Heart right ventricle (tissue), 16 donors: ENCODE data around the gene PKIB. TPM values are rescaled to one million over a fixed set of nuclear protein-coding genes. Genes with fewer than 3 reads are reported as not detected.

Experiments used
- ATAC-seq, 8 donors: fragments of 200-7000 bp; cut with Tn5 transposase; one replicate each; pipeline ENCODE4 v1.9.1; 2020; ENCODE audit warnings: mild to moderate bottlenecking in 8 of 8, moderate library complexity in 8 of 8, moderate number of reproducible peaks in 1 of 8
- DNase-seq, 2 donors: peaks; one replicate each; pipeline ENCODE4 v3.0.0-alpha.2; 2020
- H3K27ac ChIP-seq, 10 donors: fragments of 200-600 bp; sonication (generic) in 2 of 10; one replicate each; pipeline versions ENCODE4 v1.5.0 to v1.8.0; 2020 to 2022; ENCODE audit warnings: mild to moderate bottlenecking in 3 of 10
- H3K27me3 ChIP-seq, 7 donors: fragments of 200-600 bp; one replicate each; pipeline ENCODE4 v1.8.0; 2021 to 2022; ENCODE audit warnings: mild to moderate bottlenecking in 2 of 7
- H3K36me3 ChIP-seq, 9 donors: fragments of 200-600 bp; sonication (generic) in 1 of 9; one replicate each; pipeline versions ENCODE4 v1.5.0 to v1.8.0; 2020 to 2022; ENCODE audit warnings: mild to moderate bottlenecking in 2 of 9
- H3K4me1 ChIP-seq, 9 donors: fragments of 200-600 bp; sonication (generic) in 1 of 9; one replicate each; pipeline versions ENCODE4 v1.5.0 to v1.8.0; 2020 to 2022; ENCODE audit warnings: mild to moderate bottlenecking in 4 of 9
- H3K4me3 ChIP-seq, 10 donors: fragments of 200-600 bp; sonication (generic) in 2 of 10; one replicate each; pipeline versions ENCODE4 v1.5.0 to v1.8.0; 2020 to 2022; ENCODE audit warnings: mild to moderate bottlenecking in 7 of 10, moderate library complexity in 2 of 10
- H3K9me3 ChIP-seq, 11 donors: fragments of 200-600 bp in 10 of 11; sonication (generic) in 2 of 11; one replicate each; pipeline versions ENCODE4 v1.5.0 to v1.8.0; 2013 to 2022; ENCODE audit warnings: mild to moderate bottlenecking in 2 of 11, control low read depth in 1 of 11, moderate library complexity in 1 of 11
- WGBS, 2 donors: extraction: QIAGEN DNeasy Blood & Tissue Kit; methylation state at CpG; one replicate each; pipeline ENCODE4 v1.1.7; 2013; ENCODE audit warnings: inconsistent platforms in 1 of 2; 5-methylcytosine and 5-hydroxymethylcytosine counted together
- intact Hi-C, 10 donors: fragments of 100-400 bp; cut with DNase I; formaldehyde crosslinking; loops; one replicate each; pipeline versions ENCODE4 v1.11.1 to v1.14.2; 2022
- long read RNA-seq, 3 donors: library from polyadenylated mRNA; unstranded; transcript quantifications; one replicate each; pipeline ENCODE4 v2.0.0, GENCODE V29; 2020 to 2021
- polyA plus RNA-seq, 2 donors: library from polyadenylated mRNA; stranded (reverse); fragments of 200-250 nt; gene quantifications; one replicate each; pipeline ENCODE4 v1.2.3, GENCODE V29; 2013
- total RNA-seq, 10 donors: library from RNA; stranded (reverse); fragmentation: NEBNext Ultra II Directional in 3 of 10; extraction: Animal tissue kit (Norgen Biotek cat#: 25700) in 3 of 10; gene quantifications; one replicate each; pipeline versions ENCODE4 v1.2.1 to v1.2.4, GENCODE V29; 2021 to 2023
- TF ChIP-seq, protein P1 (sequence below), 9 donors: fragments of 200-600 bp; sonication (generic) in 2 of 9; IDR thresholded peaks; one replicate each; pipeline versions ENCODE4 v1.5.0 to v1.8.0; 2021 to 2022; ENCODE audit warnings: antibody characterized with exemption in 9 of 9, mild to moderate bottlenecking in 5 of 9, moderate library complexity in 1 of 9
- donor health status: Arrhythmogenic right ventricular cardiomyopathy.
- donor health status: ischemic (EF 13 %, LVEDD 7.1; RV severe dilation, severe dysfunction).
- donor health status: healthy with polysubstance abuse.
- donor health status: DM: no; HTN: yes; CAD: no.
- donor health status: DM: no; HTN: no; CAD: no.
- donor health status: ischemic (EF 25% LVEDD 6.9; RV normal size, moderate dysfunction).
- donor health status: ischemic (EF 25% LVEDD 5.7; RV mildly dilated, moderate dysfunction).
- donor health status: healthy.
- donor health status: DM: yes; HTN: yes; CAD: no.
- donor health status: Ischemic cardiomyopathy.
- donor health status: ischemic (EF 35%, LVEDD 5.7; RV mildly dilated, moderate dysfunction).
- donor health status: nonischemic (EF 11% LVEDD 7.7; RV severe dilation, severe dysfunction).
- donor health status: DM: yes; HTN: yes; CAD: no.
- donor health status: PGD.
- donor health status: ischemic (EF 29% LVEDD 5.4; RV normal size, mild dysfunction).
- donor health status: nonischemic (EF 23%, LVEDD 6.1; RV moderate dilation, normal function).

Gene PKIB, protein sequence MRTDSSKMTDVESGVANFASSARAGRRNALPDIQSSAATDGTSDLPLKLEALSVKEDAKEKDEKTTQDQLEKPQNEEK
- total RNA-seq (under 1 TPM in 7 of 10 donors, not detected in 3; 0.26 to 0.96 (median 0.39) TPM), polyA plus RNA-seq (under 1 TPM in 1 of 2 donors, not detected in 1; 0.33 TPM)
- long read RNA-seq, donor 1, result 0 reads
- long read RNA-seq, donor 2, result 0 reads
- long read RNA-seq, donor 3, result 0 reads

DNA sequence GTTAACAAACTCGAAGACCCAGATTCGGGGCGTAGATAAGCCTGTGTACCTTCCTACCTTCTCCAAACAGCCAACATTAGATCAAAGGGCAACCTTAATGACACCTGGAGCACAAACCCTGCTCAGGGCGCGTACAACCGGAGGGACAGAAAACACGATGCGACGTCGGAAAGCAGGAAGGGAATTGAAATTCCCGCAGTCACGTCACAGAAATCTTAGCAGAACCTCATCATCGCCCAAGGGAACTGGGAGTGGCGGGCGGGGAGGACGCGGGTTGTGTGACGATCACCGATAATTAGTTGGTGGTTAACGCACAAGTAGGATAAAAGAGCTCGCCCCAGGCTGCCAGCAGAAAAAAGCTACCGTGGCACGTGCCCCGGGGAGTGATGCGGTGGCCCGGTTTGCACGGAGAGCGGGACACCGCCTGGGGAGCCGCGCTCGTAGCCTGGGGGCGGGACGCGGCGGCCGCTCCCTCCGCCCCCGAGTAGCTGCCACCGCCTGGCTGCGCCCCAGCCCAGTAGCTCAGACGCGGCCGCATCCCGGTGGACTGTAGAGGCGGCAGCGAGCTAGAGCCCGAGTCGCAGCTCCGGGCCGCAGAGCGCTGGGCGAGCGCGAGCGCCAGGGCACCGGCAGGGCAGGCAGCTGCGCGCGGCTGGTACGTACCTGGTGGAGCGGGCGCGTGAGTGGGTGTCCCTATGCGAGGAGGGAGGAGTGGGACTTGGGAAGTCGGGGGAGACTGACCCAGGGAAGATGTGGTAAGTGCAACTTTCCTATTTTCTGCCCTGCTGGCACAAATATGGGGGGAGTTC lies at the start of gene PKIB:
Gene PKIB (plus strand): TSS at position 525 of the 809 bp plus-strand sequence. CDS start 107,390 bp downstream, outside the sequence.
- DNase-seq, result peak; percentile 25 to 74
- H3K27ac ChIP-seq, result no peak within 1 kb of the TSS
- TF ChIP-seq, protein P1, sequence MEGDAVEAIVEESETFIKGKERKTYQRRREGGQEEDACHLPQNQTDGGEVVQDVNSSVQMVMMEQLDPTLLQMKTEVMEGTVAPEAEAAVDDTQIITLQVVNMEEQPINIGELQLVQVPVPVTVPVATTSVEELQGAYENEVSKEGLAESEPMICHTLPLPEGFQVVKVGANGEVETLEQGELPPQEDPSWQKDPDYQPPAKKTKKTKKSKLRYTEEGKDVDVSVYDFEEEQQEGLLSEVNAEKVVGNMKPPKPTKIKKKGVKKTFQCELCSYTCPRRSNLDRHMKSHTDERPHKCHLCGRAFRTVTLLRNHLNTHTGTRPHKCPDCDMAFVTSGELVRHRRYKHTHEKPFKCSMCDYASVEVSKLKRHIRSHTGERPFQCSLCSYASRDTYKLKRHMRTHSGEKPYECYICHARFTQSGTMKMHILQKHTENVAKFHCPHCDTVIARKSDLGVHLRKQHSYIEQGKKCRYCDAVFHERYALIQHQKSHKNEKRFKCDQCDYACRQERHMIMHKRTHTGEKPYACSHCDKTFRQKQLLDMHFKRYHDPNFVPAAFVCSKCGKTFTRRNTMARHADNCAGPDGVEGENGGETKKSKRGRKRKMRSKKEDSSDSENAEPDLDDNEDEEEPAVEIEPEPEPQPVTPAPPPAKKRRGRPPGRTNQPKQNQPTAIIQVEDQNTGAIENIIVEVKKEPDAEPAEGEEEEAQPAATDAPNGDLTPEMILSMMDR (IDR thresholded peaks at IDR 0.05), result peak in 4 of 9 donors; percentile 30 to 46 (median 40)
- H3K9me3 ChIP-seq, result no peaks in the 10 kb centered on the region
- H3K4me3 ChIP-seq, result peak within 1 kb of the TSS; percentile 38 to 66 (median 56)
- no peaks in the 10 kb centered on the region for H3K36me3 ChIP-seq
- WGBS, 2 donors, result 2 to 3% methylated on average over 66 of the region's 66 CpGs
- intact Hi-C loops, result no loop called here
- peaks cover 4 to 21% (median 12%) of the 10 kb centered on the region in 9 donors for H3K4me1 ChIP-seq
- peaks cover 0 to 62% (median 39%) of the 10 kb centered on the region in 7 donors for H3K27me3 ChIP-seq
- ATAC-seq, result peak; percentile 94 to 98 (median 96)

DNA sequence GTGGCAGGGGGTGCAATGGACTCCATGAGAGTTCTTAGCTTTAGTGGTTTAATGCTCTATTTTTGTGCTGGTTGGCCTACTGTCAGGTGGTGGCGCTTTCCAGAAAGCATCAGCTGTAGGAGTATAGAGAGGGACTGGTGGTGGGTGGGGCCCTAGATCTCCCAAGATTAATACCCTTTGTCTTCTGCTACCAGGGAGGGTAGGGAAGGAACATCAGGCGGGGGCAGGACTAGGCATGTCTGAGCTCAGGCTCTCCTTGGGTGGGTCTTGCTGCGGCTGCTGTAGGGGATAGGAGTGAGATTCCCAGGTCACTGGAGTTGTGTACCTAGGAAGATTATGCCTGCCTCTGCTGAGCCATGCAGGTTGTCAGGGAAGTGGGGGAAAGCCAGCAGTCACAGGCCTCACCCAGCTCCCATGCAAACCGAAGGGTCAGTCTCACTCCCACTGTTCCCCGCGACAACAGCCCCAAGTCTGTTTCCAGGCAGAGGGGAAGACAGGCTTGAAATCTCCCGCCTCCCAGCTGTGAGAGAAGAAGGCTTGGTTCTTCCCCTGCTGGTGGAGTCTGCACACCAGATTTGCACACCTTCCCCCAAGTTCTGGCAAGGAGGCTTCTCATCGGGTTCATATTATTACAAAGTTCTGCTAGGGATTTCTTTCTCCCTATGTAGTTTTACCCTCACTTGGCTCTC lies 46.7 kb upstream of the PKIB start:
- TF ChIP-seq, protein P1 (IDR thresholded peaks at IDR 0.05), result no peak
- ATAC-seq (no peak), DNase-seq (no peak)
- WGBS, 2 donors, result 86 to 95% methylated on average over 8 of the region's 8 CpGs
- Histone ChIP-seq H3K4me3 (no peak overlapping the region), H3K4me1 (no peaks in the 10 kb centered on the region), H3K27ac (no peak overlapping the region), H3K27me3 (no peaks in the 10 kb centered on the region), H3K36me3 (no peaks in the 10 kb centered on the region), H3K9me3 (peaks cover 0 to 32% (median 0%) of the 10 kb centered on the region in 11 donors)
- intact Hi-C loops, result no loop called here

DNA sequence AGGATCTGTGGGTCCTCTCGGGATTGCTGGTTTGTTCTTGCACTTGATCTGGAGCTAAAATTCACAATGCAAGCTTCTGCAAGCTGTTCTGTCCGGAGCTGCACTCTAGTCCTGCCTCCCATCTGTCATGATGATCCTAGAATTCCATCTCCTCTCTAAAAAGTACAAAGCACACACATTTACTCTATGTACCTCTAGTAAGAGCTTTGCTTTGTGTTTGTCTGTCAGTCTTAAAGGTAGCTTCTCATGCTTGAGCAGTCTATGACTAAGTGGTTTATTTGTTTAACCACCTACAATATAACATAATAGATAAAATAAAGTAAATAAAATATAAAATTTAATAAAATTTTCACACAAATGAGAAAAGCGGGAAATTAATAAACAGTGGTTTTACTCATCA lies 46.0 kb upstream of the PKIB start:
- H3K9me3 ChIP-seq, result peaks cover 0 to 30% (median 0%) of the 10 kb centered on the region in 11 donors
- H3K36me3 ChIP-seq, result no peaks in the 10 kb centered on the region
- ATAC-seq (no peak), DNase-seq (no peak)
- TF ChIP-seq, protein P1 (IDR thresholded peaks at IDR 0.05), result no peak
- no peak overlapping the region for H3K4me3 ChIP-seq
- H3K27me3 ChIP-seq, result no peaks in the 10 kb centered on the region
- no peaks in the 10 kb centered on the region for H3K4me1 ChIP-seq
- H3K27ac ChIP-seq, result no peak overlapping the region
- intact Hi-C loops, result no loop called here
- 80 to 82% methylated on average over 3 of the region's 3 CpGs for WGBS, 2 donors

GRCh38 chr6:122565708-122566107 lies 44.5 kb upstream of the PKIB start:
- intact Hi-C loops, result no loop called here
- peaks cover 0 to 19% (median 0%) of the 10 kb centered on the region in 11 donors for H3K9me3 ChIP-seq
- no peak overlapping the region for H3K4me3 ChIP-seq
- no peaks in the 10 kb centered on the region for H3K27me3 ChIP-seq
- H3K27ac ChIP-seq, result no peak overlapping the region
- H3K4me1 ChIP-seq, result no peaks in the 10 kb centered on the region
- ATAC-seq (no peak), DNase-seq (no peak)
- H3K36me3 ChIP-seq, result no peaks in the 10 kb centered on the region
- TF ChIP-seq, protein P1 (IDR thresholded peaks at IDR 0.05), result no peak
